HL-60 (cell line): ENCODE results near the gene FCER2.

ENCODE experiments used
- CTCF ChIP-seq: IDR thresholded peaks from one replicate; pipeline ENCODE4 v1.5.1; 2011; ENCODE audit warnings: low read length, control low read depth, inconsistent platforms; ENCODE audit not compliant: insufficient read depth
- REST ChIP-seq: IDR thresholded peaks from 2 replicates; pipeline ENCODE4 v1.6.1; 2012; ENCODE audit warnings: low read depth; ENCODE audit not compliant: insufficient replicate concordance

DNA sequence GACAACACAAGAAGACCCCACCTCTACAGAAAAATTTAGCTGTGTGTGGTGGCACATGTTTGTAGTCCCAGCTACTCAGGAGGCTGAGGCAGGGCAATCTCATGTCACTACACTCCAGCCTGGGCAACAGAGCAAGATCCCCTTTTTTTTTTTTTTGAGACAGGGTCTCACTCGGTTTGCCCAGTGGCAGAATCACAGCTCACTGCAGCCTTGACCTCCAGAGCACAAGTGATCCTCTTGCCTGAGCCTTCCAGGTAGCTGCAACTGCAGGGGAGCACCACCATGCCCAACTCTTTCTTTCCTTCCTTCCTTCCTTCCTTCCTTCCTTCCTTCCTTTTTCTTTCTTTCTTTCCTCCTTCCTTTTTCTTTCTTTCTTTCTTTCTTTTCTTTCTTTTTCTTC is 34.2 kb upstream of the FCER2 start:
- TF ChIP-seq REST: no peak
- no peak for TF ChIP-seq CTCF
